Left hindlimb (tissue), 1 donor: ENCODE data around the gene FSIP1.

Experiments used
- DNase-seq: peaks from one replicate; pipeline ENCODE4 v3.0.0-alpha.2; 2018

Gene FSIP1

GRCh38 chr15:39719109-39719508 is 63.5 kb downstream of the FSIP1 start:
- DNase-seq = no peak

- DNase-seq = no peak
These were observed 65.5 kb downstream of the FSIP1 start for GRCh38 chr15:39717134-39717533.

GRCh38 chr15:39714251-39714650 is 68.4 kb downstream of the FSIP1 start:
- DNase-seq = no peak

GRCh38 chr15:39713846-39714245 is 68.8 kb downstream of the FSIP1 start:
- DNase-seq = no peak

- DNase-seq = no peak
These were observed 72.0 kb downstream of the FSIP1 start for GRCh38 chr15:39710681-39711080.

GRCh38 chr15:39709941-39710340 is 72.7 kb downstream of the FSIP1 start:
- DNase-seq = no peak

GRCh38 chr15:39706206-39706605 is 76.4 kb downstream of the FSIP1 start:
- DNase-seq = no peak

- DNase-seq = no peak
These were observed 78.0 kb downstream of the FSIP1 start for GRCh38 chr15:39704689-39705088.

GRCh38 chr15:39704235-39704634 is 78.4 kb downstream of the FSIP1 start:
- DNase-seq = no peak

GRCh38 chr15:39701988-39702387 is 80.7 kb downstream of the FSIP1 start:
- DNase-seq = no peak

- DNase-seq = no peak
These were observed 82.3 kb downstream of the FSIP1 start for GRCh38 chr15:39700375-39700700.

GRCh38 chr15:39699516-39700374 is 82.9 kb downstream of the FSIP1 start:
- no peak for DNase-seq

GRCh38 chr15:39698444-39699390 is 83.9 kb downstream of the FSIP1 start:
- DNase-seq = no peak

GRCh38 chr15:39697509-39697908 is 85.1 kb downstream of the FSIP1 start:
- no peak for DNase-seq

- no peak for DNase-seq
These were observed 86.8 kb downstream of the FSIP1 start for GRCh38 chr15:39695793-39696192.

GRCh38 chr15:39692356-39693327 is 90.0 kb downstream of the FSIP1 start:
- DNase-seq = no peak

- DNase-seq = no peak
These were observed 91.6 kb downstream of the FSIP1 start for GRCh38 chr15:39690881-39691634.

- DNase-seq = no peak
These were observed 94.7 kb downstream of the FSIP1 start for GRCh38 chr15:39687965-39688364.

GRCh38 chr15:39685999-39686613 is 96.5 kb downstream of the FSIP1 start:
- peak; percentile 49 for DNase-seq

GRCh38 chr15:39685367-39685766 is 97.3 kb downstream of the FSIP1 start:
- DNase-seq = no peak

GRCh38 chr15:39684233-39684632 is 98.4 kb downstream of the FSIP1 start:
- DNase-seq = no peak
